Activated CD8-positive, alpha-beta T cell treated with anti-CD3 and anti-CD28 coated beads for 36 hours (primary cell): Measurements from ENCODE around the gene SSMEM1. TPM values are rescaled to one million over a fixed set of nuclear protein-coding genes. Genes with fewer than 3 reads are reported as not detected.

Source experiments
- ATAC-seq: fragments of 200-7000 bp; cut with Tn5 transposase; one replicate; pipeline ENCODE4 v1.10.0; 2021; ENCODE audit warnings: mild to moderate bottlenecking, moderate library complexity
- CTCF ChIA-PET: fragments of 350-600 bp; sonication (Branson Sonifier 250); formaldehyde crosslinking; loops from one replicate; lab custom pipeline; 2021; ENCODE audit warnings: antibody characterized with exemption; lab: Charles Lee
- POLR2A ChIA-PET: fragments of 350-600 bp; sonication (Branson Sonifier 250); formaldehyde crosslinking; loops from one replicate; lab custom pipeline; 2021; ENCODE audit warnings: antibody characterized with exemption; lab: Charles Lee
- DNase-seq: peaks from one replicate; pipeline ENCODE4 v3.0.0-alpha.2; 2020
- H3K27ac Mint-ChIP-seq: one replicate; pipeline ENCODE4 v1.8.0; 2021; ENCODE audit warnings: mild to moderate bottlenecking, mixed read lengths
- H3K27me3 Mint-ChIP-seq: one replicate; pipeline ENCODE4 v1.8.0; 2021; ENCODE audit warnings: mixed read lengths
- H3K36me3 Mint-ChIP-seq: one replicate; pipeline ENCODE4 v1.8.0; 2021; ENCODE audit warnings: low read depth, mixed read lengths
- H3K4me1 Mint-ChIP-seq: one replicate; pipeline ENCODE4 v1.8.0; 2021; ENCODE audit warnings: low read depth, mixed read lengths
- H3K4me3 Mint-ChIP-seq: one replicate; pipeline ENCODE4 v1.8.0; 2021; ENCODE audit warnings: mild to moderate bottlenecking, moderate library complexity, mixed read lengths
- H3K9me3 Mint-ChIP-seq: one replicate; pipeline ENCODE4 v1.8.0; 2021; ENCODE audit warnings: mixed read lengths
- CTCF ChIP-seq: fragments of 200-600 bp; IDR thresholded peaks from one replicate; pipeline ENCODE4 v1.8.0; 2022; ENCODE audit warnings: antibody characterized with exemption, mild to moderate bottlenecking
- intact Hi-C: fragments of 100-400 bp; cut with micrococcal nuclease; formaldehyde crosslinking; loops from one replicate; pipeline ENCODE4 v1.10.0; 2022
- total RNA-seq, 2 experiments: library from RNA; stranded (reverse); gene quantifications; one replicate each; pipeline ENCODE4 v1.2.3, GENCODE V29; 2021

The SSMEM1 gene
- total RNA-seq, 2 experiments from 2014 or later: not detected

- no peaks in the 10 kb centered on the region for H3K27me3 Mint-ChIP-seq
- no peaks in the 10 kb centered on the region for H3K9me3 Mint-ChIP-seq
- peaks cover 49% of the 10 kb centered on the region for H3K36me3 Mint-ChIP-seq
- no peak for TF ChIP-seq CTCF
- ATAC-seq (no peak), DNase-seq (no peak)
- H3K27ac Mint-ChIP-seq: no peak overlapping the region
- intact Hi-C loops: no loop called here
- no peak overlapping the region for H3K4me3 Mint-ChIP-seq
- ChIA-PET POLR2A (interaction anchor here (1.0 to 1.2 kb wide), 2 partner anchors 17 to 26 kb away, joined by 3 read pairs; no protein-coding TSS in a partner anchor), CTCF (interaction anchor here (1.1 kb wide), 1 partner anchor 14 kb away, joined by 3 read pairs; no protein-coding TSS in a partner anchor)
- peaks cover 17% of the 10 kb centered on the region for H3K4me1 Mint-ChIP-seq
Measured at GRCh38 chr7:130187360-130187759, 20.3 kb upstream of the SSMEM1 start.

- ChIA-PET CTCF (no interaction called here), POLR2A (no interaction called here)
- intact Hi-C loops: no loop called here
- H3K9me3 Mint-ChIP-seq: no peaks in the 10 kb centered on the region
- H3K27me3 Mint-ChIP-seq: no peaks in the 10 kb centered on the region
- no peak overlapping the region for H3K4me3 Mint-ChIP-seq
- TF ChIP-seq CTCF: no peak
- H3K36me3 Mint-ChIP-seq: peaks cover 49% of the 10 kb centered on the region
- H3K27ac Mint-ChIP-seq: no peak overlapping the region
- DNase-seq: no peak
- H3K4me1 Mint-ChIP-seq: peaks cover 2% of the 10 kb centered on the region
- ATAC-seq: no peak
Measured at GRCh38 chr7:130189343-130189742, 18.3 kb upstream of the SSMEM1 start.

- no peak for TF ChIP-seq CTCF
- CTCF ChIA-PET: interaction anchor here (1.4 kb wide), 1 partner anchor 120 kb away, joined by 3 read pairs; no protein-coding TSS in a partner anchor
- ATAC-seq (no peak), DNase-seq (no peak)
- POLR2A ChIA-PET: interaction anchor here (0.6 to 1.5 kb wide), 3 partner anchors 10 to 241 kb away, joined by 3 to 7 read pairs (median 3); partner anchors contain the start of gene TMEM209
- no peak overlapping the region for H3K27ac Mint-ChIP-seq
- intact Hi-C loops: no loop called here
- H3K4me3 Mint-ChIP-seq: no peak overlapping the region
- H3K36me3 Mint-ChIP-seq: peaks cover 44% of the 10 kb centered on the region
- H3K9me3 Mint-ChIP-seq: no peaks in the 10 kb centered on the region
- H3K27me3 Mint-ChIP-seq: no peaks in the 10 kb centered on the region
- no peaks in the 10 kb centered on the region for H3K4me1 Mint-ChIP-seq
Measured at GRCh38 chr7:130191791-130192190, 15.9 kb upstream of the SSMEM1 start.

GRCh38 chr7:130195396-130195795 lies 12.3 kb upstream of the SSMEM1 start:
- no peak for TF ChIP-seq CTCF
- H3K27ac Mint-ChIP-seq: no peak overlapping the region
- peaks cover 46% of the 10 kb centered on the region for H3K36me3 Mint-ChIP-seq
- ChIA-PET CTCF (no interaction called here), POLR2A (no interaction called here)
- H3K4me3 Mint-ChIP-seq: no peak overlapping the region
- no peak for ATAC-seq
- intact Hi-C loops: no loop called here
- no peaks in the 10 kb centered on the region for H3K9me3 Mint-ChIP-seq
- DNase-seq: no peak
- no peaks in the 10 kb centered on the region for H3K27me3 Mint-ChIP-seq
- peaks cover 10% of the 10 kb centered on the region for H3K4me1 Mint-ChIP-seq

DNA sequence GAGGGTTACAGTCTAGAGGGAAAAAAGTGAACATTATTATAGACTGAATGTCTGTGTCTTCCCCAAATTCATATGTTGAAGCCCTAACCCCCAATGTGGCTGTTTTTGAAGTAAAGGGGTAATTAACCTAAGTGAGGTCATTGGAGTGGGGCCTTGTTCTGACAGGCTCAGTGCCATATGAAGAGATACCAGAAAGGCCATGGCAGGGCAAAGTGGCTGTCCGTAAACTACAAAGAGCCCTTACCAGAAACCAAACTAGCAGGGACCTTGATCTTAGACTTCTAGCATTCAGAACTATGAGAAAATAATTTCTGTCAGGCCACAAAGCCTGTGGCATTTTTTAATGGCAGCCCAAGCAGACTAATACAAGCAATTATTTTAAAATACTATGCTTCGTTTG lies 11.2 kb upstream of the SSMEM1 start:
- no peak for TF ChIP-seq CTCF
- ChIA-PET POLR2A (no interaction called here), CTCF (no interaction called here)
- Mint-ChIP-seq H3K9me3 (no peaks in the 10 kb centered on the region), H3K4me3 (no peak overlapping the region), H3K27ac (no peak overlapping the region), H3K4me1 (peaks cover 14% of the 10 kb centered on the region), H3K27me3 (no peaks in the 10 kb centered on the region), H3K36me3 (peaks cover 48% of the 10 kb centered on the region)
- intact Hi-C loops: no loop called here
- DNase-seq (no peak), ATAC-seq (no peak)
